ENCODE data around the gene CORO2A. TPM values are rescaled to one million over a fixed set of nuclear protein-coding genes. Genes with fewer than 3 reads are reported as not detected.

CORO2A gene
- total RNA-seq, 5 donors from 2014 or later (not counting 1 experiment from before 2014, with no cell fraction given): 9.1 to 12.4 (median 10.8) TPM

- POLR2A ChIA-PET: interaction anchor here in 1 of 2 donors (0.5 kb wide), 1 partner anchor 383 kb away, joined by 11 read pairs; no protein-coding TSS in a partner anchor
- WGBS (ENCODE audit: insufficient coverage): 52% methylated on average over 3 of the region's 5 CpGs
- Histone ChIP-seq H3K27ac (ENCODE audit: low read length) (no peak overlapping the region), H3K4me3 (ENCODE audit: control insufficient read depth in 1 of 2, extremely low read depth in 1 of 2, low read length in 1 of 2) (no peak overlapping the region), H3K27me3 (replicated peaks in 1 of 2; ENCODE audit: control insufficient read depth in 2 of 2, extremely low read depth in 1 of 2, insufficient read depth in 2 of 2, low read length in 1 of 2) (no peaks in the 10 kb centered on the region), H3K4me1 (ENCODE audit: control insufficient read depth in 1 of 2, extremely low read depth in 1 of 2, insufficient read depth in 2 of 2, low read length in 2 of 2) (no peaks in the 10 kb centered on the region), H3K36me3 (ENCODE audit: control insufficient read depth in 2 of 2, extremely low read depth in 1 of 2, insufficient read depth in 1 of 2, low read length in 1 of 2) (peaks cover 17 to 48% of the 10 kb centered on the region in 2 donors), H3K9me3 (no peaks in the 10 kb centered on the region)
- Mint-ChIP-seq H3K36me3 (peaks cover 40% of the 10 kb centered on the region), H3K4me1 (peaks cover 0 to 3% (median 0%) of the 10 kb centered on the region in 3 donors), H3K4me3 (no peak overlapping the region), H3K27me3 (no peaks in the 10 kb centered on the region), H3K27ac (peak overlapping the region in 1 of 2 donors; percentile 32), H3K9me3 (no peaks in the 10 kb centered on the region)
- DNase-seq: no peak
- no peak for ATAC-seq (replicated peaks in 1 of 4)
- CTCF ChIA-PET: no interaction called here
Measured at GRCh38 chr9:98222885-98223691, 30.7 kb upstream of the CORO2A start.

GRCh38 chr9:98220911-98221310, 28.5 kb upstream of the CORO2A start:
- Histone ChIP-seq H3K27me3 (replicated peaks in 1 of 2; ENCODE audit: control insufficient read depth in 2 of 2, extremely low read depth in 1 of 2, insufficient read depth in 2 of 2, low read length in 1 of 2) (no peaks in the 10 kb centered on the region), H3K4me3 (ENCODE audit: control insufficient read depth in 1 of 2, extremely low read depth in 1 of 2, low read length in 1 of 2) (no peak overlapping the region), H3K9me3 (no peaks in the 10 kb centered on the region), H3K27ac (ENCODE audit: low read length) (no peak overlapping the region), H3K36me3 (ENCODE audit: control insufficient read depth in 2 of 2, extremely low read depth in 1 of 2, insufficient read depth in 1 of 2, low read length in 1 of 2) (peaks cover 16 to 33% of the 10 kb centered on the region in 2 donors), H3K4me1 (ENCODE audit: control insufficient read depth in 1 of 2, extremely low read depth in 1 of 2, insufficient read depth in 2 of 2, low read length in 2 of 2) (no peaks in the 10 kb centered on the region)
- ATAC-seq (replicated peaks in 1 of 4): no peak
- WGBS (ENCODE audit: insufficient coverage): 96% methylated on average over 20 of the region's 21 CpGs
- no peak for DNase-seq
- peaks cover 0 to 3% (median 0%) of the 10 kb centered on the region in 3 donors for H3K4me1 Mint-ChIP-seq
- POLR2A ChIA-PET: no interaction called here
- H3K4me3 Mint-ChIP-seq: no peak overlapping the region
- no peak overlapping the region for H3K27ac Mint-ChIP-seq
- H3K27me3 Mint-ChIP-seq: no peaks in the 10 kb centered on the region
- H3K36me3 Mint-ChIP-seq: peaks cover 33% of the 10 kb centered on the region
- CTCF ChIA-PET: interaction anchor here in 1 of 2 donors (0.7 kb wide), 1 partner anchor 17 kb away, joined by 3 read pairs; no protein-coding TSS in a partner anchor
- H3K9me3 Mint-ChIP-seq: no peaks in the 10 kb centered on the region

- ATAC-seq (replicated peaks in 1 of 4): no peak
- H3K4me1 Mint-ChIP-seq: peaks cover 0 to 3% (median 0%) of the 10 kb centered on the region in 3 donors
- 98% methylated on average over 6 of the region's 11 CpGs for WGBS (ENCODE audit: insufficient coverage)
- POLR2A ChIA-PET: no interaction called here
- Histone ChIP-seq H3K36me3 (ENCODE audit: control insufficient read depth in 2 of 2, extremely low read depth in 1 of 2, insufficient read depth in 1 of 2, low read length in 1 of 2) (peaks cover 16 to 27% of the 10 kb centered on the region in 2 donors), H3K27ac (ENCODE audit: low read length) (no peak overlapping the region), H3K4me1 (ENCODE audit: control insufficient read depth in 1 of 2, extremely low read depth in 1 of 2, insufficient read depth in 2 of 2, low read length in 2 of 2) (no peaks in the 10 kb centered on the region), H3K27me3 (replicated peaks in 1 of 2; ENCODE audit: control insufficient read depth in 2 of 2, extremely low read depth in 1 of 2, insufficient read depth in 2 of 2, low read length in 1 of 2) (no peaks in the 10 kb centered on the region), H3K9me3 (no peaks in the 10 kb centered on the region), H3K4me3 (ENCODE audit: control insufficient read depth in 1 of 2, extremely low read depth in 1 of 2, low read length in 1 of 2) (no peak overlapping the region)
- H3K4me3 Mint-ChIP-seq: no peak overlapping the region
- no peak for DNase-seq
- H3K27ac Mint-ChIP-seq: no peak overlapping the region
- no peaks in the 10 kb centered on the region for H3K27me3 Mint-ChIP-seq
- peaks cover 38% of the 10 kb centered on the region for H3K36me3 Mint-ChIP-seq
- H3K9me3 Mint-ChIP-seq: no peaks in the 10 kb centered on the region
- CTCF ChIA-PET: no interaction called here
Measured at GRCh38 chr9:98219794-98220370, 27.4 kb upstream of the CORO2A start.

GRCh38 chr9:98219364-98219716, 26.9 kb upstream of the CORO2A start:
- ChIA-PET POLR2A (no interaction called here), CTCF (no interaction called here)
- H3K4me3 ChIP-seq (ENCODE audit: control insufficient read depth in 1 of 2, extremely low read depth in 1 of 2, low read length in 1 of 2): no peak overlapping the region
- Mint-ChIP-seq H3K27ac (no peak overlapping the region), H3K9me3 (no peaks in the 10 kb centered on the region), H3K4me3 (no peak overlapping the region), H3K27me3 (no peaks in the 10 kb centered on the region), H3K36me3 (peaks cover 39% of the 10 kb centered on the region), H3K4me1 (peaks cover 0 to 3% (median 0%) of the 10 kb centered on the region in 3 donors)
- ATAC-seq (replicated peaks in 1 of 4): no peak
- H3K36me3 ChIP-seq (ENCODE audit: control insufficient read depth in 2 of 2, extremely low read depth in 1 of 2, insufficient read depth in 1 of 2, low read length in 1 of 2): peaks cover 16 to 29% of the 10 kb centered on the region in 2 donors
- no peak for DNase-seq
- H3K27ac ChIP-seq (ENCODE audit: low read length): no peak overlapping the region
- H3K9me3 ChIP-seq: no peaks in the 10 kb centered on the region
- WGBS (ENCODE audit: insufficient coverage): 100% methylated on average over 4 of the region's 7 CpGs
- no peaks in the 10 kb centered on the region for H3K4me1 ChIP-seq (ENCODE audit: control insufficient read depth in 1 of 2, extremely low read depth in 1 of 2, insufficient read depth in 2 of 2, low read length in 2 of 2)
- H3K27me3 ChIP-seq (replicated peaks in 1 of 2; ENCODE audit: control insufficient read depth in 2 of 2, extremely low read depth in 1 of 2, insufficient read depth in 2 of 2, low read length in 1 of 2): no peaks in the 10 kb centered on the region

- Histone ChIP-seq H3K4me3 (ENCODE audit: control insufficient read depth in 1 of 2, extremely low read depth in 1 of 2, low read length in 1 of 2) (no peak overlapping the region), H3K27me3 (replicated peaks in 1 of 2; ENCODE audit: control insufficient read depth in 2 of 2, extremely low read depth in 1 of 2, insufficient read depth in 2 of 2, low read length in 1 of 2) (no peaks in the 10 kb centered on the region), H3K9me3 (no peaks in the 10 kb centered on the region), H3K4me1 (ENCODE audit: control insufficient read depth in 1 of 2, extremely low read depth in 1 of 2, insufficient read depth in 2 of 2, low read length in 2 of 2) (no peaks in the 10 kb centered on the region), H3K36me3 (ENCODE audit: control insufficient read depth in 2 of 2, extremely low read depth in 1 of 2, insufficient read depth in 1 of 2, low read length in 1 of 2) (peaks cover 16 to 29% of the 10 kb centered on the region in 2 donors), H3K27ac (ENCODE audit: low read length) (no peak overlapping the region)
- ChIA-PET POLR2A (no interaction called here), CTCF (no interaction called here)
- Mint-ChIP-seq H3K9me3 (no peaks in the 10 kb centered on the region), H3K27me3 (no peaks in the 10 kb centered on the region), H3K4me3 (no peak overlapping the region), H3K36me3 (peaks cover 42% of the 10 kb centered on the region), H3K27ac (no peak overlapping the region), H3K4me1 (peaks cover 0 to 3% (median 0%) of the 10 kb centered on the region in 3 donors)
- DNase-seq (no peak), ATAC-seq (replicated peaks in 1 of 4) (no peak)
- no CpG with 5 or more reads among the region's 11 CpGs for WGBS (ENCODE audit: insufficient coverage)
Measured at GRCh38 chr9:98218562-98219363, 26.3 kb upstream of the CORO2A start.

GRCh38 chr9:98217255-98217654, 24.8 kb upstream of the CORO2A start:
- Histone ChIP-seq H3K4me1 (ENCODE audit: control insufficient read depth in 1 of 2, extremely low read depth in 1 of 2, insufficient read depth in 2 of 2, low read length in 2 of 2) (no peaks in the 10 kb centered on the region), H3K36me3 (ENCODE audit: control insufficient read depth in 2 of 2, extremely low read depth in 1 of 2, insufficient read depth in 1 of 2, low read length in 1 of 2) (peaks cover 18 to 31% of the 10 kb centered on the region in 2 donors), H3K4me3 (ENCODE audit: control insufficient read depth in 1 of 2, extremely low read depth in 1 of 2, low read length in 1 of 2) (no peak overlapping the region), H3K27me3 (replicated peaks in 1 of 2; ENCODE audit: control insufficient read depth in 2 of 2, extremely low read depth in 1 of 2, insufficient read depth in 2 of 2, low read length in 1 of 2) (no peaks in the 10 kb centered on the region), H3K27ac (ENCODE audit: low read length) (no peak overlapping the region), H3K9me3 (no peaks in the 10 kb centered on the region)
- peaks cover 41% of the 10 kb centered on the region for H3K36me3 Mint-ChIP-seq
- CTCF ChIA-PET: no interaction called here
- POLR2A ChIA-PET: interaction anchor here in 1 of 2 donors (0.5 kb wide), 1 partner anchor 97 kb away, joined by 16 read pairs; no protein-coding TSS in a partner anchor
- no peak overlapping the region for H3K4me3 Mint-ChIP-seq
- WGBS (ENCODE audit: insufficient coverage): 100% methylated on average over 2 of the region's 2 CpGs
- H3K27ac Mint-ChIP-seq: no peak overlapping the region
- H3K4me1 Mint-ChIP-seq: no peaks in the 10 kb centered on the region
- ATAC-seq (replicated peaks in 1 of 4) (no peak), DNase-seq (no peak)
- no peaks in the 10 kb centered on the region for H3K27me3 Mint-ChIP-seq
- H3K9me3 Mint-ChIP-seq: no peaks in the 10 kb centered on the region
